OCI-LY7 (cell line): ENCODE measurements around the gene ATP2C1. TPM values are rescaled to one million over a fixed set of nuclear protein-coding genes. Genes with fewer than 3 reads are reported as not detected.

Experiments used
- BruUV-seq: library from RNA; stranded (reverse); fragments of 400-500 nt; replicated peaks from 2 replicates; lab custom pipeline; 2021; lab: Mats Ljungman, UMichigan
- CTCF ChIA-PET: fragments of 300-600 bp; sonication (Branson Sonifier 250); formaldehyde crosslinking; loops from one replicate; lab custom pipeline; 2022; ENCODE audit warnings: antibody characterized with exemption; ENCODE audit not compliant: unreplicated experiment; lab: Charles Lee
- POLR2A ChIA-PET: fragments of 300-600 bp; sonication (Branson Sonifier 250); formaldehyde crosslinking; loops from one replicate; lab custom pipeline; 2022; ENCODE audit warnings: antibody characterized with exemption; lab: Charles Lee
- DNase-seq: peaks from one replicate; pipeline ENCODE4 v3.0.0-alpha.2; 2015; ENCODE audit warnings: low spot score
- H2AFZ ChIP-seq: fragments of 200-600 bp; sonication (generic), shearing (Covaris generic); 2 replicates; pipeline ENCODE4 v1.6.1; 2014; ENCODE audit warnings: mild to moderate bottlenecking, antibody characterized with exemption, low read length, moderate library complexity
- H3K27ac ChIP-seq: fragments of 200-600 bp; sonication (generic); 2 replicates; pipeline ENCODE4 v1.5.1; 2014; ENCODE audit warnings: mixed run types, low read depth, mild to moderate bottlenecking, moderate library complexity, low read length, inconsistent platforms; ENCODE audit not compliant: poor library complexity, severe bottlenecking
- H3K36me3 ChIP-seq: fragments of 200-600 bp; sonication (generic); 2 replicates; pipeline ENCODE4 v1.6.1; 2014; ENCODE audit warnings: mild to moderate bottlenecking, antibody characterized with exemption, low read length, moderate library complexity, mixed read lengths; ENCODE audit not compliant: insufficient read depth
- H3K4me1 ChIP-seq: fragments of 200-600 bp; sonication (generic); 2 replicates; pipeline ENCODE4 v1.5.1; 2014; ENCODE audit warnings: mild to moderate bottlenecking, low read length; ENCODE audit not compliant: insufficient read depth, poor library complexity, severe bottlenecking
- H3K4me2 ChIP-seq: fragments of 200-600 bp; sonication (generic); 2 replicates; pipeline ENCODE4 v1.6.1; 2014; ENCODE audit warnings: mild to moderate bottlenecking, low read length
- H3K4me3 ChIP-seq: fragments of 200-600 bp; sonication (generic); 2 replicates; pipeline ENCODE4 v1.5.1; 2014; ENCODE audit warnings: mild to moderate bottlenecking, low read depth, low read length; ENCODE audit not compliant: poor library complexity, severe bottlenecking
- H3K79me2 ChIP-seq: fragments of 200-600 bp; sonication (generic); 2 replicates; pipeline ENCODE4 v1.6.1; 2016; ENCODE audit warnings: low read depth, mild to moderate bottlenecking, low read length, moderate library complexity, mixed read lengths; ENCODE audit not compliant: insufficient read depth
- H3K9me2 ChIP-seq: fragments of 200-600 bp; sonication (generic); 2 replicates; pipeline ENCODE4 v1.6.1; 2016; ENCODE audit warnings: mild to moderate bottlenecking, low read length, mixed read lengths; ENCODE audit not compliant: insufficient read depth
- H3K9me3 ChIP-seq: fragments of 200-600 bp; sonication (generic); 2 replicates; pipeline ENCODE4 v1.6.1; 2014; ENCODE audit warnings: mild to moderate bottlenecking, mixed run types, low read length, mixed read lengths
- H4K20me1 ChIP-seq: fragments of 200-600 bp; sonication (generic); 2 replicates; pipeline ENCODE4 v1.6.1; 2014; ENCODE audit warnings: mild to moderate bottlenecking, antibody characterized with exemption, low read length, moderate library complexity, mixed read lengths; ENCODE audit not compliant: insufficient read depth
- CTCF ChIP-seq: fragments of 200-600 bp; sonication (generic); conservative IDR thresholded peaks from 2 replicates; pipeline ENCODE4 v1.5.1; 2014; ENCODE audit warnings: mild to moderate bottlenecking, antibody characterized with exemption, low read length, moderate library complexity, mixed read lengths
- EZH2phosphoT487 ChIP-seq: fragments of 200-600 bp; sonication (generic); IDR thresholded peaks from 2 replicates; pipeline ENCODE4 v1.6.1; 2018; ENCODE audit warnings: low read depth, borderline replicate concordance, mild to moderate bottlenecking, mixed run types, antibody characterized with exemption, low read length, moderate library complexity, mixed read lengths
- intact Hi-C: fragments of 100-400 bp; cut with micrococcal nuclease; formaldehyde crosslinking; loops from one replicate; pipeline ENCODE4 v1.10.0; 2022; ENCODE audit not compliant: unreplicated experiment
- small RNA-seq: library from RNA; depleted of rRNA; stranded (forward); fragments of <200 nt; gene quantifications from one replicate; pipeline ENCODE3, GENCODE V24; 2014
- total RNA-seq, 2 experiments: library from RNA; depleted of rRNA in 1 of 2; stranded (reverse); fragments of >200 nt in 1 of 2; shearing (Covaris generic) in 1 of 2; gene quantifications; 2 replicates each; pipeline ENCODE4 v1.2.3, GENCODE V29; 2014 to 2022

ATP2C1 gene
- total RNA-seq, 2 experiments from 2014 or later, result 31.1 to 56.8 TPM

GRCh38 chr3:131053043-131053859, 159.4 kb downstream of the ATP2C1 start:
- Histone ChIP-seq H3K27ac (no peak overlapping the region), H3K4me1 (no peaks in the 10 kb centered on the region), H2AFZ (no peak overlapping the region), H3K79me2 (no peaks in the 10 kb centered on the region), H3K9me3 (no peaks in the 10 kb centered on the region), H4K20me1 (no peaks in the 10 kb centered on the region), H3K36me3 (no peaks in the 10 kb centered on the region), H3K4me2 (no peak overlapping the region), H3K4me3 (no peak overlapping the region), H3K9me2 (no peaks in the 10 kb centered on the region)
- ChIA-PET CTCF (no interaction called here), POLR2A (no interaction called here)
- no peak for DNase-seq
- TF ChIP-seq EZH2phosphoT487 (no peak), CTCF (peak; percentile 43)
- no TSS peak for BruUV-seq
- intact Hi-C loops, result no loop called here

Small RNA genes lying within 50 kb of the gene (small RNA-seq; reads per million reads assigned to genes)
- not detected for gene RF00019

Other genes with a start within 250 kb of the ATP2C1 start
- 25.0 and 30.3 TPM in 2 replicates for gene PIK3R4, start 147.3 kb upstream of the ATP2C1 start, total RNA-seq (2014; rRNA removed; shearing (Covaris generic))
- 26.5 and 28.7 TPM in 2 replicates for gene PIK3R4, start 147.3 kb upstream of the ATP2C1 start, total RNA-seq (2022)
- gene ASTE1, start 132.7 kb downstream of the ATP2C1 start, total RNA-seq (2014; rRNA removed; shearing (Covaris generic)), result 8.2 and 14.2 TPM in 2 replicates
- 11.0 and 11.7 TPM in 2 replicates for gene ASTE1, start 132.7 kb downstream of the ATP2C1 start, total RNA-seq (2022)
- gene NEK11, start 132.8 kb downstream of the ATP2C1 start, total RNA-seq (2014; rRNA removed; shearing (Covaris generic)), result 0.15 and 0.47 TPM in 2 replicates
- gene NEK11, start 132.8 kb downstream of the ATP2C1 start, total RNA-seq (2022), result 1.2 and 1.5 TPM in 2 replicates